ENCODE results near the gene PINK1.
A peak's percentile ranks its signal among the peaks of the same experiment; 100 is the strongest.

PINK1 gene

DNA sequence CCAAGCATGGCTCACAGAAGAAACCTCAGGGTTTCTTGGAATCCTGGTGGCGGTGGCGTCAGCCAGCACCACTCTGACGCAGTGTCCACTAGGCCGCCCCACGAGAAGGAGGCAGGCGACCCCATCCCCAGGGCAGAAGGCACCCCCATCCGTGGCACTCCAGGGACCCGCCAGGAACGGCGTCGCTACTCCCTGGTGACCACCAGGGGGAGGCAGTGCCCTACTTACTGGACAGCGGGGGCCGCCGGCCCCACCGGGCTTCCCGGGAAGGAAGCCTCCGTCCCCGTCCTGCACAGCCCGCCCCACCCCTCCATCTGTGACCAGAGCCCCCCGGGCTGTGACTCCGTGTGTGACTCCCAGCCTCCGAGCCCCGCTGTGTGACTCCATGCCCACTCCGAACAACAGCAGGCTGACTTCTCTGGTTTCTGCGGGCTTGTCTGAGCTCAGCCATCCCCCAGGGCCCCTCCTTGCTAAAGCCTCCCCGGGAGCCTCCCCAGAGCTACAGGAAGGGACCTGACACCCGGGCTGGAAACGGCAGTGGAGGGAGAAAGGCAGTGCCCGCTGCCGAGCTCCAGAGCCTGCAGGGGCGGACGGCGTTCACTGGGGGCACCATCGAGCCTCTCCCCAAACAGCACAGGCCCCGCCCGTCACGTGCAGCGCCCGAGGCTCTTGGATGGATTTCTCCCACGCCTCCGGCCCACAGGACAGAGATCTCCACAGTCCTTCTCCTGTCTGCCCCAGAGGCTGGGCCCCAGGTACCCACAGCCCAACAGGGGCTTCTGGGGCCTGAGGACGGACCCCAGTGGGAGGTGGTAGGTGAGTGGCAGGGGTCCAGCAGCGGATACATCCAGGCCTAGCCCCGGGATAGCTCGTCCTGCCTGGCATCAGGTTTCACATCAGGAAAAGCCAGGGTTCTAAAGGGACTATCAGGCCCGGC is 63.4 kb downstream of the PINK1 start (continued):
- TF ChIP-seq, protein P1, sequence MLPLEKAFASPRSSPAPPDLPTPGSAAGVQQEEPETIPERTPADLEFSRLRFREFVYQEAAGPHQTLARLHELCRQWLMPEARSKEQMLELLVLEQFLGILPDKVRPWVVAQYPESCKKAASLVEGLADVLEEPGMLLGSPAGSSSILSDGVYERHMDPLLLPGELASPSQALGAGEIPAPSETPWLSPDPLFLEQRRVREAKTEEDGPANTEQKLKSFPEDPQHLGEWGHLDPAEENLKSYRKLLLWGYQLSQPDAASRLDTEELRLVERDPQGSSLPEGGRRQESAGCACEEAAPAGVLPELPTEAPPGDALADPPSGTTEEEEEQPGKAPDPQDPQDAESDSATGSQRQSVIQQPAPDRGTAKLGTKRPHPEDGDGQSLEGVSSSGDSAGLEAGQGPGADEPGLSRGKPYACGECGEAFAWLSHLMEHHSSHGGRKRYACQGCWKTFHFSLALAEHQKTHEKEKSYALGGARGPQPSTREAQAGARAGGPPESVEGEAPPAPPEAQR (tag by site-specific recombination; IDR thresholded peaks at IDR 0.05): no peak
- TF ChIP-seq, protein P2, sequence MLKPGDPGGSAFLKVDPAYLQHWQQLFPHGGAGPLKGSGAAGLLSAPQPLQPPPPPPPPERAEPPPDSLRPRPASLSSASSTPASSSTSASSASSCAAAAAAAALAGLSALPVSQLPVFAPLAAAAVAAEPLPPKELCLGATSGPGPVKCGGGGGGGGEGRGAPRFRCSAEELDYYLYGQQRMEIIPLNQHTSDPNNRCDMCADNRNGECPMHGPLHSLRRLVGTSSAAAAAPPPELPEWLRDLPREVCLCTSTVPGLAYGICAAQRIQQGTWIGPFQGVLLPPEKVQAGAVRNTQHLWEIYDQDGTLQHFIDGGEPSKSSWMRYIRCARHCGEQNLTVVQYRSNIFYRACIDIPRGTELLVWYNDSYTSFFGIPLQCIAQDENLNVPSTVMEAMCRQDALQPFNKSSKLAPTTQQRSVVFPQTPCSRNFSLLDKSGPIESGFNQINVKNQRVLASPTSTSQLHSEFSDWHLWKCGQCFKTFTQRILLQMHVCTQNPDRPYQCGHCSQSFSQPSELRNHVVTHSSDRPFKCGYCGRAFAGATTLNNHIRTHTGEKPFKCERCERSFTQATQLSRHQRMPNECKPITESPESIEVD (tag by site-specific recombination; IDR thresholded peaks at IDR 0.05): no peak; the same call in 1 of the 2 replicates
- TF ChIP-seq ZNF311 (tag by site-specific recombination; IDR thresholded peaks at IDR 0.05; ENCODE audit: borderline replicate concordance): no peak
- no peak for TF ChIP-seq HOXC10 (CRISPR knock-in tag; IDR thresholded peaks at IDR 0.05)
- no peak for TF ChIP-seq ZNF791 (tag by site-specific recombination; IDR thresholded peaks at IDR 0.05)
- peak; percentile 26 for TF ChIP-seq SETDB1 (IDR thresholded peaks at IDR 0.05; ENCODE audit: insufficient read length, low read length)
- TF ChIP-seq, protein P3, sequence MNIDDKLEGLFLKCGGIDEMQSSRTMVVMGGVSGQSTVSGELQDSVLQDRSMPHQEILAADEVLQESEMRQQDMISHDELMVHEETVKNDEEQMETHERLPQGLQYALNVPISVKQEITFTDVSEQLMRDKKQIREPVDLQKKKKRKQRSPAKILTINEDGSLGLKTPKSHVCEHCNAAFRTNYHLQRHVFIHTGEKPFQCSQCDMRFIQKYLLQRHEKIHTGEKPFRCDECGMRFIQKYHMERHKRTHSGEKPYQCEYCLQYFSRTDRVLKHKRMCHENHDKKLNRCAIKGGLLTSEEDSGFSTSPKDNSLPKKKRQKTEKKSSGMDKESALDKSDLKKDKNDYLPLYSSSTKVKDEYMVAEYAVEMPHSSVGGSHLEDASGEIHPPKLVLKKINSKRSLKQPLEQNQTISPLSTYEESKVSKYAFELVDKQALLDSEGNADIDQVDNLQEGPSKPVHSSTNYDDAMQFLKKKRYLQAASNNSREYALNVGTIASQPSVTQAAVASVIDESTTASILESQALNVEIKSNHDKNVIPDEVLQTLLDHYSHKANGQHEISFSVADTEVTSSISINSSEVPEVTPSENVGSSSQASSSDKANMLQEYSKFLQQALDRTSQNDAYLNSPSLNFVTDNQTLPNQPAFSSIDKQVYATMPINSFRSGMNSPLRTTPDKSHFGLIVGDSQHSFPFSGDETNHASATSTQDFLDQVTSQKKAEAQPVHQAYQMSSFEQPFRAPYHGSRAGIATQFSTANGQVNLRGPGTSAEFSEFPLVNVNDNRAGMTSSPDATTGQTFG (tag by site-specific recombination; IDR thresholded peaks at IDR 0.05; ENCODE audit: borderline replicate concordance): no peak
- TF ChIP-seq ZNF600 (tag by site-specific recombination; IDR thresholded peaks at IDR 0.05): peak; percentile 96
- no peak for TF ChIP-seq ZNF785 (tag by site-specific recombination; IDR thresholded peaks at IDR 0.05)
- TF ChIP-seq ZIC2 (tag by site-specific recombination; IDR thresholded peaks at IDR 0.05): peak; percentile 97
- TF ChIP-seq, protein P4, sequence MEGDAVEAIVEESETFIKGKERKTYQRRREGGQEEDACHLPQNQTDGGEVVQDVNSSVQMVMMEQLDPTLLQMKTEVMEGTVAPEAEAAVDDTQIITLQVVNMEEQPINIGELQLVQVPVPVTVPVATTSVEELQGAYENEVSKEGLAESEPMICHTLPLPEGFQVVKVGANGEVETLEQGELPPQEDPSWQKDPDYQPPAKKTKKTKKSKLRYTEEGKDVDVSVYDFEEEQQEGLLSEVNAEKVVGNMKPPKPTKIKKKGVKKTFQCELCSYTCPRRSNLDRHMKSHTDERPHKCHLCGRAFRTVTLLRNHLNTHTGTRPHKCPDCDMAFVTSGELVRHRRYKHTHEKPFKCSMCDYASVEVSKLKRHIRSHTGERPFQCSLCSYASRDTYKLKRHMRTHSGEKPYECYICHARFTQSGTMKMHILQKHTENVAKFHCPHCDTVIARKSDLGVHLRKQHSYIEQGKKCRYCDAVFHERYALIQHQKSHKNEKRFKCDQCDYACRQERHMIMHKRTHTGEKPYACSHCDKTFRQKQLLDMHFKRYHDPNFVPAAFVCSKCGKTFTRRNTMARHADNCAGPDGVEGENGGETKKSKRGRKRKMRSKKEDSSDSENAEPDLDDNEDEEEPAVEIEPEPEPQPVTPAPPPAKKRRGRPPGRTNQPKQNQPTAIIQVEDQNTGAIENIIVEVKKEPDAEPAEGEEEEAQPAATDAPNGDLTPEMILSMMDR (tag by site-specific recombination; IDR thresholded peaks at IDR 0.05): peak; percentile 92
- no peak for TF ChIP-seq ZNF174 (tag by site-specific recombination; IDR thresholded peaks at IDR 0.05)
- TF ChIP-seq ZNF623 (tag by site-specific recombination; IDR thresholded peaks at IDR 0.05): peak; percentile 25; the same call in 1 of the 2 replicates
- no peak for TF ChIP-seq ZNF184 (tag by site-specific recombination; IDR thresholded peaks at IDR 0.05)
- no peak for TF ChIP-seq SALL2 (tag by site-specific recombination; IDR thresholded peaks at IDR 0.05; ENCODE audit: borderline replicate concordance)
- no peak for TF ChIP-seq ZNF266 (tag by site-specific recombination; IDR thresholded peaks at IDR 0.05; ENCODE audit: low read depth)
- TF ChIP-seq ZBTB20 (tag by site-specific recombination; IDR thresholded peaks at IDR 0.05): peak; percentile 86
- TF ChIP-seq FEZF1 (tag by site-specific recombination; IDR thresholded peaks at IDR 0.05): peak; percentile 58; the same call in 1 of the 2 replicates
- TF ChIP-seq, protein P5, sequence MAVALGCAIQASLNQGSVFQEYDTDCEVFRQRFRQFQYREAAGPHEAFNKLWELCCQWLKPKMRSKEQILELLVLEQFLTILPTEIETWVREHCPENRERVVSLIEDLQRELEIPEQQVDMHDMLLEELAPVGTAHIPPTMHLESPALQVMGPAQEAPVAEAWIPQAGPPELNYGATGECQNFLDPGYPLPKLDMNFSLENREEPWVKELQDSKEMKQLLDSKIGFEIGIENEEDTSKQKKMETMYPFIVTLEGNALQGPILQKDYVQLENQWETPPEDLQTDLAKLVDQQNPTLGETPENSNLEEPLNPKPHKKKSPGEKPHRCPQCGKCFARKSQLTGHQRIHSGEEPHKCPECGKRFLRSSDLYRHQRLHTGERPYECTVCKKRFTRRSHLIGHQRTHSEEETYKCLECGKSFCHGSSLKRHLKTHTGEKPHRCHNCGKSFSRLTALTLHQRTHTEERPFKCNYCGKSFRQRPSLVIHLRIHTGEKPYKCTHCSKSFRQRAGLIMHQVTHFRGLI (tag by site-specific recombination; IDR thresholded peaks at IDR 0.05): peak; percentile 20; the same call in 1 of the 2 replicates
- no peak for TF ChIP-seq ZNF544 (tag by site-specific recombination; IDR thresholded peaks at IDR 0.05)
- TF ChIP-seq, protein P6, sequence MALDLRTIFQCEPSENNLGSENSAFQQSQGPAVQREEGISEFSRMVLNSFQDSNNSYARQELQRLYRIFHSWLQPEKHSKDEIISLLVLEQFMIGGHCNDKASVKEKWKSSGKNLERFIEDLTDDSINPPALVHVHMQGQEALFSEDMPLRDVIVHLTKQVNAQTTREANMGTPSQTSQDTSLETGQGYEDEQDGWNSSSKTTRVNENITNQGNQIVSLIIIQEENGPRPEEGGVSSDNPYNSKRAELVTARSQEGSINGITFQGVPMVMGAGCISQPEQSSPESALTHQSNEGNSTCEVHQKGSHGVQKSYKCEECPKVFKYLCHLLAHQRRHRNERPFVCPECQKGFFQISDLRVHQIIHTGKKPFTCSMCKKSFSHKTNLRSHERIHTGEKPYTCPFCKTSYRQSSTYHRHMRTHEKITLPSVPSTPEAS (tag by site-specific recombination; IDR thresholded peaks at IDR 0.05): no peak
- TF ChIP-seq ZNF10 (tag by site-specific recombination; IDR thresholded peaks at IDR 0.05): peak; percentile 48; the same call in 1 of the 2 replicates
- TF ChIP-seq, protein P7, sequence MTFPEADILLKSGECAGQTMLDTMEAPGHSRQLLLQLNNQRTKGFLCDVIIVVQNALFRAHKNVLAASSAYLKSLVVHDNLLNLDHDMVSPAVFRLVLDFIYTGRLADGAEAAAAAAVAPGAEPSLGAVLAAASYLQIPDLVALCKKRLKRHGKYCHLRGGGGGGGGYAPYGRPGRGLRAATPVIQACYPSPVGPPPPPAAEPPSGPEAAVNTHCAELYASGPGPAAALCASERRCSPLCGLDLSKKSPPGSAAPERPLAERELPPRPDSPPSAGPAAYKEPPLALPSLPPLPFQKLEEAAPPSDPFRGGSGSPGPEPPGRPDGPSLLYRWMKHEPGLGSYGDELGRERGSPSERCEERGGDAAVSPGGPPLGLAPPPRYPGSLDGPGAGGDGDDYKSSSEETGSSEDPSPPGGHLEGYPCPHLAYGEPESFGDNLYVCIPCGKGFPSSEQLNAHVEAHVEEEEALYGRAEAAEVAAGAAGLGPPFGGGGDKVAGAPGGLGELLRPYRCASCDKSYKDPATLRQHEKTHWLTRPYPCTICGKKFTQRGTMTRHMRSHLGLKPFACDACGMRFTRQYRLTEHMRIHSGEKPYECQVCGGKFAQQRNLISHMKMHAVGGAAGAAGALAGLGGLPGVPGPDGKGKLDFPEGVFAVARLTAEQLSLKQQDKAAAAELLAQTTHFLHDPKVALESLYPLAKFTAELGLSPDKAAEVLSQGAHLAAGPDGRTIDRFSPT (tag by site-specific recombination; IDR thresholded peaks at IDR 0.05): 0 out of 2 replicates have a peak, but pooled peaks have one; percentile 10

Measured in HEK293 (cell line).